Loucy (cell line): ENCODE data around the gene ABI1.

ENCODE experiments used
- H2AFZ ChIP-seq: fragments of 200-600 bp; sonication (generic); 2 replicates; pipeline ENCODE4 v1.6.0; 2016; ENCODE audit warnings: antibody characterized with exemption, mild to moderate bottlenecking, low read length, moderate library complexity
- H3F3A ChIP-seq: fragments of 200-600 bp; 2 replicates; pipeline ENCODE4 v1.6.0; 2016; ENCODE audit warnings: antibody characterized with exemption, low read depth, mild to moderate bottlenecking
- H3K27me3 ChIP-seq: fragments of 200-600 bp; sonication (generic); 2 replicates; pipeline ENCODE4 v1.6.1; 2014; ENCODE audit warnings: low read length, mild to moderate bottlenecking; ENCODE audit not compliant: insufficient read depth, poor library complexity, severe bottlenecking
- H3K36me3 ChIP-seq: fragments of 200-600 bp; sonication (generic); 2 replicates; pipeline ENCODE4 v1.6.1; 2016; ENCODE audit warnings: low read length; ENCODE audit not compliant: insufficient read depth
- H3K4me1 ChIP-seq: fragments of 200-600 bp; sonication (generic); 2 replicates; pipeline ENCODE4 v1.5.1; 2014; ENCODE audit warnings: low read length, mild to moderate bottlenecking; ENCODE audit not compliant: insufficient read depth, poor library complexity, severe bottlenecking
- H3K4me2 ChIP-seq: fragments of 200-600 bp; sonication (generic); 2 replicates; pipeline ENCODE4 v1.6.0; 2014; ENCODE audit warnings: antibody characterized with exemption, low read length, low read depth, mild to moderate bottlenecking; ENCODE audit not compliant: poor library complexity, severe bottlenecking
- H3K4me3 ChIP-seq: fragments of 200-600 bp; sonication (generic); 2 replicates; pipeline ENCODE4 v1.5.1; 2014; ENCODE audit warnings: low read length, mild to moderate bottlenecking, mixed read lengths; ENCODE audit not compliant: poor library complexity, severe bottlenecking
- H3K79me2 ChIP-seq: fragments of 200-600 bp; sonication (generic); 2 replicates; pipeline ENCODE4 v1.6.1; 2014; ENCODE audit warnings: low read length; ENCODE audit not compliant: insufficient read depth
- H3K9ac ChIP-seq: fragments of 200-600 bp; sonication (generic); 2 replicates; pipeline ENCODE4 v1.6.0; 2014; ENCODE audit warnings: mild to moderate bottlenecking, low read depth, low read length, moderate library complexity; ENCODE audit not compliant: poor library complexity, severe bottlenecking
- H3K9me2 ChIP-seq: fragments of 200-600 bp; sonication (generic); replicated peaks from 2 replicates; pipeline ENCODE4 v1.6.1; 2016; ENCODE audit warnings: low read depth, low read length, mixed read lengths
- H3K9me3 ChIP-seq: fragments of 200-600 bp; sonication (generic); 2 replicates; pipeline ENCODE4 v1.6.1; 2014; ENCODE audit warnings: mild to moderate bottlenecking, antibody characterized with exemption, low read length, low read depth; ENCODE audit not compliant: insufficient read depth
- H4K20me1 ChIP-seq: fragments of 200-600 bp; sonication (generic); 2 replicates; pipeline ENCODE4 v1.6.0; 2014; ENCODE audit warnings: antibody characterized with exemption, low read length, mild to moderate bottlenecking; ENCODE audit not compliant: insufficient read depth, poor library complexity, severe bottlenecking
- EZH2phosphoT487 ChIP-seq: fragments of 200-600 bp; IDR thresholded peaks from 2 replicates; pipeline ENCODE4 v1.6.1; 2018; ENCODE audit warnings: antibody characterized with exemption, mild to moderate bottlenecking, moderate library complexity, borderline replicate concordance
- TF ChIP-seq, protein P1 (sequence below): fragments of 200-600 bp; sonication (generic); conservative IDR thresholded peaks from 2 replicates; pipeline ENCODE4 v1.5.1; 2014; ENCODE audit warnings: mild to moderate bottlenecking, antibody characterized with exemption, low read length

The ABI1 gene

DNA sequence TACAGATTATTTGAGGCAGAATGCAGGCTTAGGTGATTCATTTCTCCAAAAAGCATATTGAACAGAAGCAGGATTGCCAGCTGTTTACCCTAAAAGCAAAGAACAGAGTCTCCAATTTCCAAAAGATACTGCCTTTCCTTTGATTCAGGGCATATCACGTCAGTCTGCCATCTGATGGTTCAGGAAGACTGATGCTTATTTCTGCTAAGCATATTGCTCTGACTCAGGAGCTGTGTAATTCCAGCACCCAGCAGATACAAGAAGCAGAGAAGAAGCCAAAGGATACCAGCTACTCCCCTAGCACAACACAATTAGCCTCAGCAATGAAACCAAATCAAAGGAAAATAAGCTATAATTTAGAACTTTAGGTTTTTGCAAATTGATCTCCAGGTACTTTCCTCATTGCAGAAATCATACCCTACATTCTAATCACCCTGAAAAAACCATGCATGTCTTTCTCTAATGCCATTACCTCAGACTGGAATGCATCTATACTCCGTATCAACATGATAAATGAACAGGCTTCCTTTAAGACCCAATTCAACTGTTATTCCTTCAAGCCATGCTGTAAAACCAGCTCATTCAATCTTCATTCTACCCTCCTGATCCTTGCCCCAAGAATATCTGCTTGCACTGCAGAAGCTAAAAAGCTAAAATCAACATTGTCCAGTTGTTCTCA is 55.1 kb downstream of the ABI1 start:
- H3K9ac ChIP-seq, result no peak overlapping the region
- no peak overlapping the region for H2AFZ ChIP-seq
- peaks cover 51% of the 10 kb centered on the region for H4K20me1 ChIP-seq
- H3K9me2 ChIP-seq, result no peaks in the 10 kb centered on the region
- peak overlapping the region; percentile 64 for H3K4me2 ChIP-seq
- H3K4me1 ChIP-seq, result peaks cover 56% of the 10 kb centered on the region
- no peak for TF ChIP-seq EZH2phosphoT487
- TF ChIP-seq, protein P1, sequence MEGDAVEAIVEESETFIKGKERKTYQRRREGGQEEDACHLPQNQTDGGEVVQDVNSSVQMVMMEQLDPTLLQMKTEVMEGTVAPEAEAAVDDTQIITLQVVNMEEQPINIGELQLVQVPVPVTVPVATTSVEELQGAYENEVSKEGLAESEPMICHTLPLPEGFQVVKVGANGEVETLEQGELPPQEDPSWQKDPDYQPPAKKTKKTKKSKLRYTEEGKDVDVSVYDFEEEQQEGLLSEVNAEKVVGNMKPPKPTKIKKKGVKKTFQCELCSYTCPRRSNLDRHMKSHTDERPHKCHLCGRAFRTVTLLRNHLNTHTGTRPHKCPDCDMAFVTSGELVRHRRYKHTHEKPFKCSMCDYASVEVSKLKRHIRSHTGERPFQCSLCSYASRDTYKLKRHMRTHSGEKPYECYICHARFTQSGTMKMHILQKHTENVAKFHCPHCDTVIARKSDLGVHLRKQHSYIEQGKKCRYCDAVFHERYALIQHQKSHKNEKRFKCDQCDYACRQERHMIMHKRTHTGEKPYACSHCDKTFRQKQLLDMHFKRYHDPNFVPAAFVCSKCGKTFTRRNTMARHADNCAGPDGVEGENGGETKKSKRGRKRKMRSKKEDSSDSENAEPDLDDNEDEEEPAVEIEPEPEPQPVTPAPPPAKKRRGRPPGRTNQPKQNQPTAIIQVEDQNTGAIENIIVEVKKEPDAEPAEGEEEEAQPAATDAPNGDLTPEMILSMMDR, result no peak
- H3K36me3 ChIP-seq, result peaks cover 5% of the 10 kb centered on the region; the same call in 1 of the 2 replicates
- peak overlapping the region; percentile 9 for H3K4me3 ChIP-seq
- peaks cover 94% of the 10 kb centered on the region for H3K79me2 ChIP-seq
- no peaks in the 10 kb centered on the region for H3K9me3 ChIP-seq
- peaks cover 8% of the 10 kb centered on the region; the same call in 1 of the 2 replicates for H3F3A ChIP-seq
- no peaks in the 10 kb centered on the region for H3K27me3 ChIP-seq

DNA sequence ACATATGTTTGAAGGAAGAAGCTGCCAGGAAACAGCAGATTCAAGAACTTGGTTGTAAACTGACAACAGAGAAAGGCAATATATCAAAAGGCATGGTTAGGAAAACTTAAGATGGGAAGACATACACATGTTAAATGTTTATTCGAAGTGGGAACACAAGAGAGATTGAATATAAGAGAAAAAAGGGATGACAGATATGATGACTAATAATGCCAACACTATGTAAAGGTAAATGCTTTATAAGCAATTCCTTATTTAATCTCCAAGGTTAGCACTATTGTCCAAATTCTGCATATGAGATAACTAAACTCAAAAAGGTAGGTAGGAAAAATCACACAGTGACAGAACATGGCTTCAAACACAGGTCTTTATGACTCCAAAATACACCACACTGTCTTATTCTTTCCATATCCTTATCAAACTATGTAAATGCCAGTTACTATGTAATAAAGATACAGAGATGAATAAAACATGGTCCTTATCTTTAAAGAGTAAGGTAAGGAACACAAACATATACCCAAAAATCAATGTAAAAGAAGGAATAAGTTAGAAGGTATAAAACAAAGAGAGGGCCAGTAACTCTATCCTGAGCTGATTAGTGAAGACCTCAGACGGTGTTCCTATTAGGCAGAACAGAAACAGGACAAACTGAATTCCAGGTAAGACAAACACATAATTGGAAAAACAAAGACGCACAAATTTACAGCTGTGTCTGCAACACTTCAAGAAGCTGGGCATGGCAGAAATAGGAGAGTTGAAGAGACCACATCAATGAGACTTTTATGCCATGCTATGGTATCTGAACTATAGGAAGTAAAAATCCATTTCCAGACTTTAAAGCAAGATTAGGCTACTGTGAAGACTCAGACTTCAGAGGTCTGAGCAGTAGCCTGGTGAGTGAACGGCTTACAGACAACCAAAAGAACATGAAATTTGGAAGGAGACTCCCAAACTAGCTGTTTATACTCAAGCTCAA is 56.1 kb downstream of the ABI1 start:
- H3K4me3 ChIP-seq, result peak overlapping the region; percentile 52
- H4K20me1 ChIP-seq, result peaks cover 48% of the 10 kb centered on the region
- H3K79me2 ChIP-seq, result peaks cover 94% of the 10 kb centered on the region

DNA sequence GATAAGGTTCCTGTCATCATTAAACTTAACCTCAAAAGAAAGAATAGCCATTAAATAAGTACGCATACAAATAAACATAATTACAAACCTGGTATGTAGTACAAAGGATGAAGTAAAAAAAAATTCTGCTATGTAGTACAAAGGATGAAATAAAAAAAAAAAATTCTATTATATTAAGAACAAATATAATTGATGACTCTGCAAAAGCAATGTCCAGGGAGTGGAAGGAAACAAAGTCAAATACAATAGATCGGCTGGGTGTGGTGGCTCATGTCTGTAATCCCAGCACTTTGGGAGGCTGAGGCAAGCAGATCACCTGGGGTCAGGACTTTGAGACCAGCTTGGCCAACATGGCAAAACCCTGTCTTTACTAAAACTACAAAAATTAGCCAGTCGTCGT is 56.9 kb downstream of the ABI1 start:
- no peaks in the 10 kb centered on the region for H3K9me3 ChIP-seq
- peaks cover 5% of the 10 kb centered on the region; the same call in 1 of the 2 replicates for H3K36me3 ChIP-seq
- peaks cover 45% of the 10 kb centered on the region for H4K20me1 ChIP-seq
- H3K27me3 ChIP-seq, result no peaks in the 10 kb centered on the region
- no peak overlapping the region for H2AFZ ChIP-seq
- H3K4me3 ChIP-seq, result no peak overlapping the region
- H3K4me1 ChIP-seq, result peaks cover 71% of the 10 kb centered on the region
- peaks cover 11% of the 10 kb centered on the region; the same call in 1 of the 2 replicates for H3F3A ChIP-seq
- H3K9me2 ChIP-seq, result no peaks in the 10 kb centered on the region
- H3K4me2 ChIP-seq, result peak overlapping the region; percentile 64
- no peak overlapping the region for H3K9ac ChIP-seq
- H3K79me2 ChIP-seq, result peaks cover 90% of the 10 kb centered on the region
- no peak for TF ChIP-seq EZH2phosphoT487
- TF ChIP-seq, protein P1, result no peak

More for the DNA sequence above, 56.1 kb downstream of the ABI1 start:
- Histone ChIP-seq H3F3A (peaks cover 8% of the 10 kb centered on the region; the same call in 1 of the 2 replicates), H3K4me2 (peak overlapping the region; percentile 64), H3K9me2 (no peaks in the 10 kb centered on the region), H3K9me3 (no peaks in the 10 kb centered on the region), H3K4me1 (peaks cover 66% of the 10 kb centered on the region), H3K27me3 (no peaks in the 10 kb centered on the region), H2AFZ (no peak overlapping the region), H3K36me3 (peaks cover 5% of the 10 kb centered on the region; the same call in 1 of the 2 replicates), H3K9ac (no peak overlapping the region)
- TF ChIP-seq EZH2phosphoT487, result no peak
- TF ChIP-seq, protein P1, result no peak
